Trophoblast cell (in vitro differentiated cells and primary cell): Measurements from ENCODE around the gene ERBB4.

Experiments used
- DNase-seq, 2 donors: peaks; one replicate each; pipeline ENCODE4 v3.0.0-alpha.2; 2016
- H2AFZ ChIP-seq: 2 replicates; pipeline ENCODE4 v1.6.1; 2013; ENCODE audit warnings: low read length, moderate library complexity, mild to moderate bottlenecking; ENCODE audit not compliant: insufficient read depth, poor library complexity
- H2AK5ac ChIP-seq: 2 replicates; pipeline ENCODE4 v1.6.1; 2013; ENCODE audit warnings: mild to moderate bottlenecking, low read length
- H2BK120ac ChIP-seq: 2 replicates; pipeline ENCODE4 v1.6.1; 2013; ENCODE audit warnings: low read length, mild to moderate bottlenecking, moderate library complexity; ENCODE audit not compliant: insufficient read depth, poor library complexity
- H2BK12ac ChIP-seq: 2 replicates; pipeline ENCODE4 v1.6.1; 2013; ENCODE audit warnings: mild to moderate bottlenecking, low read length, moderate library complexity
- H2BK5ac ChIP-seq: 2 replicates; pipeline ENCODE4 v1.6.1; 2013; ENCODE audit warnings: low read length, low read depth, moderate library complexity, mild to moderate bottlenecking; ENCODE audit not compliant: poor library complexity
- H3K14ac ChIP-seq: 2 replicates; pipeline ENCODE4 v1.6.1; 2013; ENCODE audit warnings: mild to moderate bottlenecking, low read length
- H3K18ac ChIP-seq: 2 replicates; pipeline ENCODE4 v1.6.1; 2013; ENCODE audit warnings: mild to moderate bottlenecking, low read length
- H3K23ac ChIP-seq: 2 replicates; pipeline ENCODE4 v1.6.1; 2013; ENCODE audit warnings: low read length
- H3K27ac ChIP-seq: 2 replicates; pipeline ENCODE4 v1.5.1; 2013; ENCODE audit warnings: low read depth, mild to moderate bottlenecking, inconsistent platforms, low read length, moderate library complexity
- H3K27me3 ChIP-seq: 2 replicates; pipeline ENCODE4 v1.6.1; 2013; ENCODE audit warnings: inconsistent platforms, mild to moderate bottlenecking, low read length, moderate library complexity; ENCODE audit not compliant: insufficient read depth
- H3K36me3 ChIP-seq, 2 experiments: 1 replicate in 1 of 2; 2 replicates in 1 of 2; pipeline ENCODE4 v1.6.1; 2013; ENCODE audit warnings: low read length in 2 of 2, mild to moderate bottlenecking in 2 of 2, moderate library complexity in 1 of 2; ENCODE audit not compliant: insufficient read depth in 2 of 2, control insufficient read depth in 1 of 2
- H3K4ac ChIP-seq: 2 replicates; pipeline ENCODE4 v1.6.1; 2013; ENCODE audit warnings: low read depth, mild to moderate bottlenecking, low read length, moderate library complexity
- H3K4me1 ChIP-seq, 2 experiments: 1 replicate in 1 of 2; 2 replicates in 1 of 2; pipeline ENCODE4 v1.6.1; 2013; ENCODE audit warnings: low read length in 2 of 2, mild to moderate bottlenecking in 2 of 2, moderate library complexity in 1 of 2; ENCODE audit not compliant: insufficient read depth in 2 of 2, control insufficient read depth in 1 of 2
- H3K4me2 ChIP-seq: 2 replicates; pipeline ENCODE4 v1.6.1; 2013; ENCODE audit warnings: inconsistent platforms, mild to moderate bottlenecking, low read length, moderate library complexity
- H3K4me3 ChIP-seq: 2 replicates; pipeline ENCODE4 v1.5.1; 2013; ENCODE audit warnings: mild to moderate bottlenecking, low read depth, low read length, inconsistent platforms
- H3K79me1 ChIP-seq: one replicate; pipeline ENCODE4 v1.6.1; 2013; ENCODE audit warnings: low read length
- H3K79me2 ChIP-seq: 2 replicates; pipeline ENCODE4 v1.6.1; 2013; ENCODE audit warnings: low read length, mild to moderate bottlenecking; ENCODE audit not compliant: control insufficient read depth, insufficient read depth, poor library complexity
- H3K9ac ChIP-seq: 2 replicates; pipeline ENCODE4 v1.6.1; 2013; ENCODE audit warnings: mild to moderate bottlenecking, low read length
- H3K9me3 ChIP-seq: 2 replicates; pipeline ENCODE4 v1.6.1; 2013; ENCODE audit warnings: low read depth, mild to moderate bottlenecking, control low read depth, inconsistent platforms, low read length; ENCODE audit not compliant: insufficient read depth
- H4K12ac ChIP-seq: 2 replicates; pipeline ENCODE4 v1.6.1; 2013; ENCODE audit warnings: low read depth, mild to moderate bottlenecking, low read length, moderate library complexity
- H4K8ac ChIP-seq: 2 replicates; pipeline ENCODE4 v1.6.1; 2013; ENCODE audit warnings: low read depth, mild to moderate bottlenecking, low read length, moderate library complexity
- H4K91ac ChIP-seq: one replicate; pipeline ENCODE4 v1.6.1; 2013; ENCODE audit warnings: low read depth, mild to moderate bottlenecking, low read length, moderate library complexity
- WGBS: extraction: QIAGEN DNeasy Blood & Tissue Kit; methylation state at CpG from one replicate; pipeline ENCODE4 v1.1.7; 2013; ENCODE audit warnings: missing lambda C conversion rate; ENCODE audit not compliant: insufficient read length, insufficient coverage; ENCODE audit errors: extremely low coverage; 5-methylcytosine and 5-hydroxymethylcytosine counted together

Gene ERBB4

DNA sequence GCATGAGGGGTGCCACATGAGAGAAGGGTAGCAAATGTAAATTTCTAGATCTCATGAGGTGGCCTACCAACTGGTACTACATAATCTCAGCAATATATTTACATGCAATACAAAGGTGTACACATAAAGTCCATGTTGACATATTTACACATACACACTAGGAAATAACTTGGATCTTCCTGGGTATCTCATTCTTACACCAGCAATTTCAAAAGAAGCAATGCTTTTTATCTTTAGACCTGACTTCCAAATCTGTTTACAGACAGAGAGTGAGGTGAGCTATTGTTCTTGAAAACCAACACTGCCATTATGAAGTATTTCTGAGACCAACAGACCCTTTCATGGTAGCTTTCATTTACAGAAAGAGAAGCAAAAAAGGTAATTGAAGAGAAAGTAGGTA, 184.2 kb downstream of the ERBB4 start:
- H3K4ac ChIP-seq: no peak overlapping the region
- H2AFZ ChIP-seq: no peak overlapping the region
- no peak overlapping the region for H2BK120ac ChIP-seq
- no peak overlapping the region for H2BK12ac ChIP-seq
- no peak overlapping the region for H3K27ac ChIP-seq
- H3K18ac ChIP-seq: no peak overlapping the region
- no peak overlapping the region for H3K14ac ChIP-seq
- no peak overlapping the region for H4K91ac ChIP-seq
- H3K4me3 ChIP-seq: no peak overlapping the region
- H3K23ac ChIP-seq: no peak overlapping the region
- H3K79me2 ChIP-seq: no peaks in the 10 kb centered on the region
- no peaks in the 10 kb centered on the region for H3K9me3 ChIP-seq
- no peak for DNase-seq
- H3K27me3 ChIP-seq: no peaks in the 10 kb centered on the region
- H4K8ac ChIP-seq: no peak overlapping the region
- no peaks in the 10 kb centered on the region for H3K36me3 ChIP-seq
- H2BK5ac ChIP-seq: no peak overlapping the region
- H3K79me1 ChIP-seq: no peaks in the 10 kb centered on the region
- no peak overlapping the region for H2AK5ac ChIP-seq
- H4K12ac ChIP-seq: no peak overlapping the region
- H3K9ac ChIP-seq: no peak overlapping the region
- H3K4me1 ChIP-seq: no peaks in the 10 kb centered on the region
- H3K4me2 ChIP-seq: no peak overlapping the region

DNA sequence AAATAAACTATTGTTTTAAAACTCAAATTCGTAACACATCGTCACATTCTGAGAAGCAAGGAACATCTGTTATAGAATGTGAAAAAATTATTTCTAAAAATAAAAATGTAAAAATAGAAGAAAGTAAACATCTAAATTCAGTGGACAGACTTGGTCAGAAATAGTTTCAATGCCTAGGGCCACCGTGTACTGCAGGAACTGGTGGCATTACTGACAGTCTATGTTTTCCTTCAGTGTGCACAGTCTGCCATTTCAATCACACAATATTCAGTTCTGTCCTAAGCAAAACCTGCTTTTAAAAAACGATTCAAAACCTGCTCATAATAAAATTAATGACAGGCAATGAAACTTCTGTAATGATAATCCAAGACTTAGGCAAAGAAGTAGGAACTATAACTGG, 190.1 kb downstream of the ERBB4 start:
- H4K91ac ChIP-seq: no peak overlapping the region
- no peaks in the 10 kb centered on the region for H3K27me3 ChIP-seq
- no peak overlapping the region for H2AFZ ChIP-seq
- H3K4me1 ChIP-seq: no peaks in the 10 kb centered on the region
- no peak overlapping the region for H3K27ac ChIP-seq
- H3K79me1 ChIP-seq: no peaks in the 10 kb centered on the region
- DNase-seq: no peak
- H2BK120ac ChIP-seq: no peak overlapping the region
- no peak overlapping the region for H3K4me2 ChIP-seq
- no peak overlapping the region for H2BK5ac ChIP-seq
- H3K9me3 ChIP-seq: no peaks in the 10 kb centered on the region
- no peak overlapping the region for H3K9ac ChIP-seq
- no peak overlapping the region for H3K23ac ChIP-seq
- H4K8ac ChIP-seq: no peak overlapping the region
- no peak overlapping the region for H3K14ac ChIP-seq
- no peaks in the 10 kb centered on the region for H3K79me2 ChIP-seq
- H3K36me3 ChIP-seq: no peaks in the 10 kb centered on the region
- no peak overlapping the region for H3K4ac ChIP-seq
- no peak overlapping the region for H4K12ac ChIP-seq
- H2AK5ac ChIP-seq: no peak overlapping the region
- H3K4me3 ChIP-seq: no peak overlapping the region
- no CpG with 5 or more reads among the region's 4 CpGs for WGBS
- H2BK12ac ChIP-seq: no peak overlapping the region
- H3K18ac ChIP-seq: no peak overlapping the region

- Histone ChIP-seq H2AK5ac (no peak overlapping the region), H2BK120ac (no peak overlapping the region), H3K4ac (no peak overlapping the region), H3K9me3 (no peaks in the 10 kb centered on the region), H3K9ac (no peak overlapping the region), H2AFZ (no peak overlapping the region), H3K4me2 (no peak overlapping the region), H3K4me3 (no peak overlapping the region), H3K4me1 (no peaks in the 10 kb centered on the region), H3K23ac (no peak overlapping the region), H3K27me3 (no peaks in the 10 kb centered on the region), H4K12ac (no peak overlapping the region), H3K79me1 (no peaks in the 10 kb centered on the region), H3K18ac (no peak overlapping the region), H3K36me3 (no peaks in the 10 kb centered on the region), H2BK12ac (no peak overlapping the region), H3K79me2 (no peaks in the 10 kb centered on the region), H4K91ac (no peak overlapping the region), H3K14ac (no peak overlapping the region), H3K27ac (no peak overlapping the region), H4K8ac (no peak overlapping the region), H2BK5ac (no peak overlapping the region)
- no CpG with 5 or more reads among the region's 2 CpGs for WGBS
- DNase-seq: no peak
Measured at GRCh38 chr2:212346865-212347264, 191.7 kb downstream of the ERBB4 start.

- Histone ChIP-seq H3K9ac (no peak overlapping the region), H2AFZ (no peak overlapping the region), H2AK5ac (no peak overlapping the region), H2BK120ac (no peak overlapping the region), H4K8ac (no peak overlapping the region), H3K4ac (no peak overlapping the region), H2BK12ac (no peak overlapping the region), H3K4me1 (no peaks in the 10 kb centered on the region), H3K27me3 (no peaks in the 10 kb centered on the region), H3K18ac (no peak overlapping the region), H3K27ac (no peak overlapping the region), H3K79me1 (no peaks in the 10 kb centered on the region), H3K23ac (no peak overlapping the region), H2BK5ac (no peak overlapping the region), H4K91ac (no peak overlapping the region), H4K12ac (no peak overlapping the region), H3K4me2 (no peak overlapping the region), H3K9me3 (no peaks in the 10 kb centered on the region), H3K14ac (no peak overlapping the region), H3K4me3 (no peak overlapping the region), H3K36me3 (no peaks in the 10 kb centered on the region), H3K79me2 (no peaks in the 10 kb centered on the region)
- WGBS: no CpG with 5 or more reads among the region's 1 CpG
- DNase-seq: no peak
Measured at GRCh38 chr2:212345966-212346365, 192.6 kb downstream of the ERBB4 start.
